Tibial artery (tissue), 4 donors: ENCODE measurements around the gene DENND6B.

Experiments used
- DNase-seq, 2 donors: peaks; one replicate each; pipeline ENCODE4 v3.0.0-alpha.2; 2019
- H3K27ac ChIP-seq, 2 donors: fragments of 200-600 bp; sonication (generic) in 1 of 2; 1 replicate in 1 of 2; 2 replicates in 1 of 2; pipeline ENCODE4 v1.5.1; 2018 to 2019; ENCODE audit warnings: mild to moderate bottlenecking in 1 of 2
- H3K27me3 ChIP-seq, 2 donors: fragments of 200-600 bp; sonication (generic) in 1 of 2; one replicate each; pipeline versions ENCODE4 v1.5.1 to v1.6.0; 2016 to 2019
- H3K36me3 ChIP-seq, 3 donors: fragments of 200-600 bp; sonication (generic) in 2 of 3; one replicate each; pipeline ENCODE4 v1.5.1; 2016 to 2019; ENCODE audit warnings: mild to moderate bottlenecking in 2 of 3
- H3K4me1 ChIP-seq, 4 donors: fragments of 200-600 bp; sonication (generic) in 2 of 4; 1 replicate in 3 of 4; 2 replicates in 1 of 4; pipeline ENCODE4 v1.5.1; 2016 to 2019
- H3K4me3 ChIP-seq, 2 donors: fragments of 200-600 bp; sonication (generic) in 1 of 2; 1 replicate in 1 of 2; 2 replicates in 1 of 2; pipeline ENCODE4 v1.5.1; 2018 to 2019; ENCODE audit warnings: mild to moderate bottlenecking in 2 of 2
- H3K9me3 ChIP-seq, 3 donors: fragments of 200-600 bp; sonication (generic) in 1 of 3; one replicate each; pipeline ENCODE4 v1.5.1; 2016 to 2019
- intact Hi-C: fragments of 100-400 bp; cut with DNase I; formaldehyde crosslinking; loops from one replicate; pipeline ENCODE4 v1.15.0; 2023; ENCODE audit warnings: low total_unique reads
- TF ChIP-seq, protein P1 (sequence below), 2 experiments: fragments of 200-600 bp in 1 of 2; fragments of 450-650 bp in 1 of 2; IDR thresholded peaks; one replicate each; pipeline ENCODE4 v1.5.1; 2017 to 2019; ENCODE audit warnings: antibody characterized with exemption in 2 of 2, mild to moderate bottlenecking in 1 of 2, moderate library complexity in 1 of 2

The DENND6B gene

DNA sequence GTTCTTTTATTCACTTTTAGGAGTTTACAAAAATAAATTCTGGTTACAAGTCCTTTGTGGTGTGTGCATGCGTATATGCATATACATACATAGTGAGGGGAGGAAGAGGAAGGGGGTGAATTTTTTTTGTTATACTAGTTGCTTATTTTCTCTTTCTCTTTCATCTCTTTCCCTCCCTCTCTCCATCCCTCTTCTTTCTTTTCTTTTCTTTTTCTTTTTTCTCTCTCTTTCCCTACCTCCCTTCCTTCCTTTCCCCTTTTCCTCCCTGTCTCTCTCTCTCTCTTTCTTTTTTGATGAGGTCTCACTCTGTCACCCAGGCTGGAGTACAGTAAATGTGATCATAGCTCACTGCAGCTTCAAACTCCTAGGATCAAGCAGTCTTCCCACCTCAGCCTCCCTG is 30.4 kb upstream of the DENND6B start:
- DNase-seq, result no peak
- Histone ChIP-seq H3K4me1 (peaks cover 0 to 11% (median 0%) of the 10 kb centered on the region in 4 donors), H3K27me3 (no peaks in the 10 kb centered on the region), H3K9me3 (no peaks in the 10 kb centered on the region), H3K4me3 (no peak overlapping the region), H3K36me3 (peaks cover 13 to 28% (median 20%) of the 10 kb centered on the region in 3 donors), H3K27ac (no peak overlapping the region)
- TF ChIP-seq, protein P1, sequence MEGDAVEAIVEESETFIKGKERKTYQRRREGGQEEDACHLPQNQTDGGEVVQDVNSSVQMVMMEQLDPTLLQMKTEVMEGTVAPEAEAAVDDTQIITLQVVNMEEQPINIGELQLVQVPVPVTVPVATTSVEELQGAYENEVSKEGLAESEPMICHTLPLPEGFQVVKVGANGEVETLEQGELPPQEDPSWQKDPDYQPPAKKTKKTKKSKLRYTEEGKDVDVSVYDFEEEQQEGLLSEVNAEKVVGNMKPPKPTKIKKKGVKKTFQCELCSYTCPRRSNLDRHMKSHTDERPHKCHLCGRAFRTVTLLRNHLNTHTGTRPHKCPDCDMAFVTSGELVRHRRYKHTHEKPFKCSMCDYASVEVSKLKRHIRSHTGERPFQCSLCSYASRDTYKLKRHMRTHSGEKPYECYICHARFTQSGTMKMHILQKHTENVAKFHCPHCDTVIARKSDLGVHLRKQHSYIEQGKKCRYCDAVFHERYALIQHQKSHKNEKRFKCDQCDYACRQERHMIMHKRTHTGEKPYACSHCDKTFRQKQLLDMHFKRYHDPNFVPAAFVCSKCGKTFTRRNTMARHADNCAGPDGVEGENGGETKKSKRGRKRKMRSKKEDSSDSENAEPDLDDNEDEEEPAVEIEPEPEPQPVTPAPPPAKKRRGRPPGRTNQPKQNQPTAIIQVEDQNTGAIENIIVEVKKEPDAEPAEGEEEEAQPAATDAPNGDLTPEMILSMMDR (IDR thresholded peaks at IDR 0.05), result no peak
- intact Hi-C loops, result no loop called here

DNA sequence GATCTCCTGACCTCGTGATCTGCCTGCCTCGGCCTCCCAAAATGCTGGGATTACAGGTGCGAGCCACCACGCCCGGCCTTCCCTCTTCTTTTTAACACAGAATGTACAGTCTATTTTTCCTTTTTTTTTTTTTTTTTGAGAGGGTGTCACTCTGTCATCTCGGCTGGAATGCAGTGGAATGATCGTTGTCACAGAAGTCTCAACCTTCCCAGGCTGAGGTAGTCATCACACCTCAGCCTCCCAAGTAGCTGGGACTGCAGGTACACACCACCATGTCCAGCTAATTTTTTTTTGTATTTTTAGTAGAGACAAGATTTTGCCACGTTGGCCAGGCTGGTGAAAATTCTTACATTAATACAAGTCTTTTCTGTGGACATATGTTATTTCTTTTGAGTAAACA is 29.4 kb upstream of the DENND6B start:
- TF ChIP-seq, protein P1 (IDR thresholded peaks at IDR 0.05), result no peak
- H3K4me3 ChIP-seq, result no peak overlapping the region
- intact Hi-C loops, result no loop called here
- H3K9me3 ChIP-seq, result no peaks in the 10 kb centered on the region
- peaks cover 13 to 34% (median 20%) of the 10 kb centered on the region in 3 donors for H3K36me3 ChIP-seq
- H3K4me1 ChIP-seq, result peaks cover 0 to 4% (median 0%) of the 10 kb centered on the region in 4 donors
- H3K27me3 ChIP-seq, result no peaks in the 10 kb centered on the region
- no peak overlapping the region for H3K27ac ChIP-seq
- no peak for DNase-seq

DNA sequence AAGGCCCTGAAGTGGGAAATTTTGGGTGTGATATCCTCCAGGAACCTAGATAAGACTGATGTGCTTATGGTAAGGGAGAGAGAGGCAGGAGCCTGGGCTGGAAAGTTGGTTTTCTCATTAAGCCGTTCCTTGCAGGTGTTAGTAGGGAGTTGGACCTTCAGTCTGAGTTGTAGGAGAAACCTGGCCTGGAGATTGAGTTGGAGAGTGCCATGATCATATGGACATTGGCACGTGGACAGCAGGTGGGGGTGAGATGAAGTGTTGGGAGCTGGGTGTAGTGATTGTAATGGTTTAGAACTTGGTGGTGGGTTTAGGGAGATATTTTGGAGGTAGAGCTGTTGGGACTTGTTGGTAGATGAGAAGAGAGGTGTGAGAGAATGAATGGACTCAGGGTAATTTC is 21.2 kb upstream of the DENND6B start:
- intact Hi-C loops, result no loop called here
- Histone ChIP-seq H3K27me3 (no peaks in the 10 kb centered on the region), H3K4me1 (peaks cover 0 to 15% (median 9%) of the 10 kb centered on the region in 4 donors), H3K36me3 (peaks cover 0 to 19% (median 6%) of the 10 kb centered on the region in 3 donors), H3K9me3 (no peaks in the 10 kb centered on the region), H3K27ac (no peak overlapping the region), H3K4me3 (no peak overlapping the region)
- TF ChIP-seq, protein P1 (IDR thresholded peaks at IDR 0.05), result no peak
- no peak for DNase-seq

DNA sequence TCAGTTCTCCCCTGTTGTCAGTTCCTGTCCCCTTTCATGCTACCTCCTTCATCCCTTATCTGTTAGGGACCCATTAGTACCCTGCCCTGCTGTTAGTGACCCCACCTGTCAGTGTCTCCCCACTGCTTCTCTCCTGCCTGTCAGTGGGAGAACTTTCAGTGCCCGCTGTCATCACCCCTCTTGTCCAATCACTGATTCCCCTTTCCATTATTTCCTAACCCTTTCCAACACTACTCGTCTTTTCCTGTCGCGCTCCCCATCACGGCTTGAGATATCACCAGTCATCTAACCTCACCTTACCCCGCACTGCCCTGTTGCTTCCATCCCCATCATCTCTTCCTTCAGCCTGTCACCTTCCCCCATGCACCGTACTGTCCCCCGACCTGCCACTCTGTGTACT is 20.3 kb upstream of the DENND6B start:
- no peak overlapping the region for H3K27ac ChIP-seq
- no peaks in the 10 kb centered on the region for H3K9me3 ChIP-seq
- H3K27me3 ChIP-seq, result no peaks in the 10 kb centered on the region
- no peak overlapping the region for H3K4me3 ChIP-seq
- intact Hi-C loops, result no loop called here
- H3K36me3 ChIP-seq, result peaks cover 0 to 10% (median 0%) of the 10 kb centered on the region in 3 donors
- peaks cover 0 to 22% (median 13%) of the 10 kb centered on the region in 4 donors for H3K4me1 ChIP-seq
- no peak for DNase-seq
- TF ChIP-seq, protein P1 (IDR thresholded peaks at IDR 0.05), result no peak

DNA sequence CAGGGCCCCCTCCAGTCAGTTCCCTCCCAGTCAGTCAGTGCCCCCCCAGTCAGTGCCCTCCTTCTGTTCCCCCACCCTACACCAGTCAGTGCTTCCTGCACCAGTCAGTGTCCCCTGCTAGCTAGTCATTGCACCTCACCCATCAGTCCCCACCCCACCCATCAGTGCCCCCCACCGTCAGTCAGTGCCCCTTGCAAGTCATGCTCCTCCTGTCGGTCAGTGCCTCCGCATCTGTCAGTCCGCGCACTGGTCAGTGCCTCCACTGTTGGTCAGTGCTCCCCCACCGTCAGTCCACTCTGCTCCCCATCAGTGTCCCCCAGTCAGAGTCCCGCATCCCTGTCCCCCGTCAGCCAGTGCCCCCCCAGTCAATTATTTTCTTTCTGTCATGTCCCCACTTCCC is 19.7 kb upstream of the DENND6B start:
- Histone ChIP-seq H3K27ac (no peak overlapping the region), H3K4me3 (no peak overlapping the region), H3K4me1 (peaks cover 0 to 25% (median 15%) of the 10 kb centered on the region in 4 donors), H3K9me3 (no peaks in the 10 kb centered on the region), H3K36me3 (peaks cover 0 to 3% (median 0%) of the 10 kb centered on the region in 3 donors), H3K27me3 (no peaks in the 10 kb centered on the region)
- TF ChIP-seq, protein P1 (IDR thresholded peaks at IDR 0.05), result no peak
- intact Hi-C loops, result no loop called here
- no peak for DNase-seq

DNA sequence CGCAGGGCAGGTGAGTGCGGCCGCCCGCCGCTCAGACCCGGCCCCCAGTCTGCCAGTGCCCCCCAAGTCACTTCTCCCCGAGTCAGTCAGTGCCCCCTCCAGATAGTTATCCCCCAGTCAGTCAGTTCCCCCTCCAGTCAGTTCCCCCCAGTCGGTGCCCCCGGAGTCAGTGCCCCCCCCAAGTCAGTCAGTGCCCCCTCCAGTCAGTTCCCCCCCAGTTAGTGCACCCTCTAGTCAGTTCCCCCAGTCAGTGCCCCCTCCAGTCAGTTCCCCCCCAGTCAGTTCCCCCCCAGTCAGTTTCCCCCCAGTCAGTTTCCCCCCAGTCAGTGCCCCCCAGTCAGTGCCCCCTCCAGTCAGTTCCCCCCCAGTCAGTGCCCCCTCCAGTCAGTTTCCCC is 16.7 kb upstream of the DENND6B start:
- no peaks in the 10 kb centered on the region for H3K27me3 ChIP-seq
- no peaks in the 10 kb centered on the region for H3K9me3 ChIP-seq
- no peak for DNase-seq
- peaks cover 0 to 25% (median 15%) of the 10 kb centered on the region in 4 donors for H3K4me1 ChIP-seq
- peak overlapping the region; percentile 99 for H3K4me3 ChIP-seq
- intact Hi-C loops, result loop anchor here (2.0 kb wide), 2 partner anchors 17 to 99 kb away; partner anchors contain the start of genes DENND6B and TUBGCP6
- TF ChIP-seq, protein P1 (IDR thresholded peaks at IDR 0.05), result no peak
- H3K27ac ChIP-seq, result peak overlapping the region; percentile 87 to 88
- H3K36me3 ChIP-seq, result no peaks in the 10 kb centered on the region
